Kidney (tissue), 14 donors: ENCODE measurements around the gene VASP. TPM values are rescaled to one million over a fixed set of nuclear protein-coding genes. Genes with fewer than 3 reads are reported as not detected.

Experiments used
- DNase-seq, 5 donors: peaks; one replicate each; pipeline ENCODE4 v3.0.0-alpha.2; 2013 to 2020
- FAIRE-seq: peaks from 2 replicates; lab custom pipeline; 2012; peaks lifted over from hg19 to GRCh38; lab: Jason Lieb, UNC
- H3K27ac ChIP-seq, 2 donors: one replicate each; pipeline ENCODE4 v1.7.0; 2013; ENCODE audit warnings: low read depth in 2 of 2, low read length in 2 of 2, inconsistent platforms in 1 of 2
- H3K27me3 ChIP-seq: one replicate; pipeline ENCODE4 v1.7.1; 2013; ENCODE audit warnings: low read length, inconsistent platforms; ENCODE audit not compliant: control insufficient read depth, insufficient read depth
- H3K36me3 ChIP-seq, 3 donors: one replicate each; pipeline versions ENCODE4 v1.7.0 to v1.7.1; 2013; ENCODE audit warnings: low read length in 3 of 3, control low read depth in 1 of 3, inconsistent platforms in 1 of 3; ENCODE audit not compliant: insufficient read depth in 3 of 3, control insufficient read depth in 2 of 3
- H3K4me1 ChIP-seq, 3 donors: one replicate each; pipeline versions ENCODE4 v1.7.0 to v1.7.1; 2013; ENCODE audit warnings: low read length in 3 of 3, inconsistent platforms in 1 of 3, low read depth in 1 of 3; ENCODE audit not compliant: control insufficient read depth in 2 of 3, insufficient read depth in 2 of 3
- H3K4me3 ChIP-seq, 3 donors: one replicate each; pipeline versions ENCODE4 v1.7.0 to v1.8.1; 2013; ENCODE audit warnings: low read length in 3 of 3, control low read depth in 1 of 3, inconsistent platforms in 1 of 3
- H3K9ac ChIP-seq, 3 donors: one replicate each; pipeline versions ENCODE4 v1.7.0 to v1.7.1; 2013; ENCODE audit warnings: low read length in 3 of 3, control low read depth in 1 of 3, inconsistent platforms in 1 of 3
- H3K9me3 ChIP-seq, 3 donors: one replicate each; pipeline versions ENCODE4 v1.7.0 to v1.7.1; 2013; ENCODE audit warnings: low read length in 3 of 3, control low read depth in 1 of 3, inconsistent platforms in 1 of 3; ENCODE audit not compliant: control insufficient read depth in 2 of 3, insufficient read depth in 1 of 3
- intact Hi-C: fragments of 100-400 bp; cut with DNase I; formaldehyde crosslinking; loops from one replicate; pipeline ENCODE4 v1.11.1; 2022
- polyA plus RNA-seq: library from polyadenylated mRNA; stranded (reverse); fragments of 350-450 nt; fragmentation: Illumina TruSeq; extraction: RNeasy Lipid Tissue Mini Kit (QIAGEN cat#74804); gene quantifications from one replicate; pipeline ENCODE4 v1.2.3, GENCODE V29; 2014; ENCODE audit warnings: low read depth, low replicate concordance; ENCODE audit not compliant: insufficient read depth
- total RNA-seq: library from RNA; stranded (reverse); fragmentation: NEBNext Ultra II Directional; extraction: Animal tissue kit (Norgen Biotek cat#: 25700); gene quantifications from one replicate; pipeline ENCODE4 v1.2.1, GENCODE V29; 2021
- TF ChIP-seq, protein P1 (sequence below): IDR thresholded peaks from 3 replicates; pipeline ENCODE4 v1.5.1; 2012; ENCODE audit warnings: mild to moderate bottlenecking, moderate library complexity, borderline replicate concordance; ENCODE audit not compliant: insufficient read depth; ENCODE audit errors: extremely low read depth
- donor health status: control.
- donor health status: control.
- donor health status: control.
- donor health status: control.
- donor health status: control.
- donor health status: DM: yes; HTN: yes; CAD: no.
- donor health status: Normal renal cell carcinoma (clear cell type).

VASP gene
- total and polyA plus RNA-seq, 2 donors from 2014 or later: 36.3 to 105 TPM

DNA sequence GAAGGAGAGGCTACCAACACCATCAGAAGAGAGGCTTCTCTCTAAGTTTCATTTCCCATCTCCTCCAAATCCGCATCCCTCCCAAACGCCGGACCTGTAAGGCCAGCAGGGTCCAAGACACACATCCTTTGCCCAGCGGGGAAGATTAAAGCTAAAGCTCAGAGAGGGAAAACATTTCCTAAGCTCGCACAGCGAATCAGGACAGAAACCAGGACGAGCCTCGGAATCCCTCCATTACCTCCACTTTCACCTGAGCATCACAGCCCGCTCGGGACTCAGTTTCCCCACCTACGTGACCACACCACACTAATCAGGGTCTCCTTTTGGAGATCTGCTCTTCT is 40.2 kb upstream of the VASP start:
- intact Hi-C loops: no loop called here
- TF ChIP-seq, protein P1, sequence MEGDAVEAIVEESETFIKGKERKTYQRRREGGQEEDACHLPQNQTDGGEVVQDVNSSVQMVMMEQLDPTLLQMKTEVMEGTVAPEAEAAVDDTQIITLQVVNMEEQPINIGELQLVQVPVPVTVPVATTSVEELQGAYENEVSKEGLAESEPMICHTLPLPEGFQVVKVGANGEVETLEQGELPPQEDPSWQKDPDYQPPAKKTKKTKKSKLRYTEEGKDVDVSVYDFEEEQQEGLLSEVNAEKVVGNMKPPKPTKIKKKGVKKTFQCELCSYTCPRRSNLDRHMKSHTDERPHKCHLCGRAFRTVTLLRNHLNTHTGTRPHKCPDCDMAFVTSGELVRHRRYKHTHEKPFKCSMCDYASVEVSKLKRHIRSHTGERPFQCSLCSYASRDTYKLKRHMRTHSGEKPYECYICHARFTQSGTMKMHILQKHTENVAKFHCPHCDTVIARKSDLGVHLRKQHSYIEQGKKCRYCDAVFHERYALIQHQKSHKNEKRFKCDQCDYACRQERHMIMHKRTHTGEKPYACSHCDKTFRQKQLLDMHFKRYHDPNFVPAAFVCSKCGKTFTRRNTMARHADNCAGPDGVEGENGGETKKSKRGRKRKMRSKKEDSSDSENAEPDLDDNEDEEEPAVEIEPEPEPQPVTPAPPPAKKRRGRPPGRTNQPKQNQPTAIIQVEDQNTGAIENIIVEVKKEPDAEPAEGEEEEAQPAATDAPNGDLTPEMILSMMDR: no peak
- DNase-seq (no peak), FAIRE-seq (no peak)
- H3K9ac ChIP-seq: peak overlapping the region; percentile 6 to 91 (median 22)
- H3K36me3 ChIP-seq: no peaks in the 10 kb centered on the region
- peak overlapping the region; percentile 29 to 98 (median 39) for H3K4me3 ChIP-seq
- H3K9me3 ChIP-seq: no peaks in the 10 kb centered on the region
- peaks cover 0 to 24% (median 9%) of the 10 kb centered on the region in 3 donors for H3K4me1 ChIP-seq
- H3K27ac ChIP-seq: peak overlapping the region; percentile 71 to 94
- peaks cover 6% of the 10 kb centered on the region for H3K27me3 ChIP-seq

DNA sequence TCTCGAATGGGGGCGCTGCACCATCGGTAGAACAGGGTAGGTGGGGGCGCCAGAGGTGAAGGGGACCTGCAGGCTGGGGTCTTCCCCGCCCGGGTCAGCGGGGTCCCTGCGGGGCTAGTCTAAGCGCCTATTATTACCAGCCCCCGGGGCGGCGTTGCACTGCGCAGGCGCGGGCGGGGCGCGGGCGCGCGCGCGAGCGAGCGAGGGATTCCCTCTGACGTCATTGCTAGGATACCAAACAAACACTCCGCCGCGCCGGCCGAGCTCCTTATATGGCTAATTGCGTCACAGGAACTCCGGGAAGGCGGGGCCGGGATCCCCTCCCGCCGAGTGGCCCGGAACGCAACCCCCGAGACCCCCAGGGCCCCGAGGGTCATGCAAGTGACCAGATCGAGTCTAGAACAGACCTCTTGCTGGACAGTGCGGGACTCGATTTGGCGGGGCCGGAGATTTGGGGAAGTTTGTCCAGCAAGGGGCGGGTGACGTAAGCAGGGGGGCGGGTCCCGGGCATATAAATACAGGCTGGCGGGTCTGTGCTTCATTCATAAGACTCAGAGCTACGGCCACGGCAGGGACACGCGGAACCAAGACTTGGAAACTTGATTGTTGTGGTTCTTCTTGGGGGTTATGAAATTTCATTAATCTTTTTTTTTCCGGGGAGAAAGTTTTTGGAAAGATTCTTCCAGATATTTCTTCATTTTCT is 39.7 kb upstream of the VASP start, which contains the start of gene FOSB:
Gene FOSB, plus strand, starts transcription at position 541 of the 703 bp plus-strand sequence. CDS start 591 bp downstream, outside the sequence.
- peaks cover 9% of the 10 kb centered on the region for H3K27me3 ChIP-seq
- intact Hi-C loops: no loop called here
- H3K9me3 ChIP-seq: no peaks in the 10 kb centered on the region
- FAIRE-seq (no peak), DNase-seq (peak; percentile 94 to 98 (median 96))
- H3K4me1 ChIP-seq: peaks cover 0 to 25% (median 9%) of the 10 kb centered on the region in 3 donors
- H3K9ac ChIP-seq: peak within 1 kb of the TSS; percentile 36 to 95 (median 91)
- no peaks in the 10 kb centered on the region for H3K36me3 ChIP-seq
- H3K4me3 ChIP-seq: peak within 1 kb of the TSS; percentile 92 to 98 (median 93)
- TF ChIP-seq, protein P1: peak; percentile 9
- peak within 1 kb of the TSS; percentile 94 to 97 for H3K27ac ChIP-seq

DNA sequence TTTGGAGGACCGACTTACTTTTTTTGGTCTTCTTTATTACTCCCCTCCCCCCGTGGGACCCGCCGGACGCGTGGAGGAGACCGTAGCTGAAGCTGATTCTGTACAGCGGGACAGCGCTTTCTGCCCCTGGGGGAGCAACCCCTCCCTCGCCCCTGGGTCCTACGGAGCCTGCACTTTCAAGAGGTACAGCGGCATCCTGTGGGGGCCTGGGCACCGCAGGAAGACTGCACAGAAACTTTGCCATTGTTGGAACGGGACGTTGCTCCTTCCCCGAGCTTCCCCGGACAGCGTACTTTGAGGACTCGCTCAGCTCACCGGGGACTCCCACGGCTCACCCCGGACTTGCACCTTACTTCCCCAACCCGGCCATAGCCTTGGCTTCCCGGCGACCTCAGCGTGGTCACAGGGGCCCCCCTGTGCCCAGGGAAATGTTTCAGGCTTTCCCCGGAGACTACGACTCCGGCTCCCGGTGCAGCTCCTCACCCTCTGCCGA is 39.1 kb upstream of the VASP start:
- DNase-seq (peak in 3 of 5 donors; percentile 54 to 81 (median 76)), FAIRE-seq (no peak)
- intact Hi-C loops: no loop called here
- H3K36me3 ChIP-seq: no peaks in the 10 kb centered on the region
- TF ChIP-seq, protein P1: no peak
- H3K27me3 ChIP-seq: peaks cover 14% of the 10 kb centered on the region
- H3K27ac ChIP-seq: peak overlapping the region; percentile 94 to 97
- peak overlapping the region; percentile 92 to 98 (median 93) for H3K4me3 ChIP-seq
- peak overlapping the region; percentile 36 to 95 (median 46) for H3K9ac ChIP-seq
- peaks cover 0 to 30% (median 9%) of the 10 kb centered on the region in 3 donors for H3K4me1 ChIP-seq
- H3K9me3 ChIP-seq: no peaks in the 10 kb centered on the region
